Smooth muscle cell (in vitro differentiated cells): ENCODE measurements around the gene ZNF32. TPM values are rescaled to one million over a fixed set of nuclear protein-coding genes. Genes with fewer than 3 reads are reported as not detected.

ENCODE experiments used
- DNase-seq: peaks from one replicate; lab custom pipeline; 2025; ENCODE audit not compliant: unreplicated experiment; lab: John Stamatoyannopoulos, UW
- H2AFZ ChIP-seq: fragments of 200-600 bp; sonication (generic); 2 replicates; pipeline ENCODE4 v1.6.0; 2016; ENCODE audit warnings: antibody characterized with exemption, low read depth, mild to moderate bottlenecking
- H3F3A ChIP-seq: fragments of 200-600 bp; sonication (generic); 2 replicates; pipeline ENCODE4 v1.6.0; 2017; ENCODE audit warnings: antibody characterized with exemption, low read depth
- H3K27ac ChIP-seq: fragments of 200-600 bp; sonication (generic); 2 replicates; pipeline ENCODE4 v1.5.1; 2016; ENCODE audit warnings: low read depth, mild to moderate bottlenecking
- H3K27me3 ChIP-seq: fragments of 200-600 bp; sonication (generic); 2 replicates; pipeline ENCODE4 v1.6.1; 2016; ENCODE audit warnings: low read depth, mild to moderate bottlenecking
- H3K36me3 ChIP-seq: fragments of 200-600 bp; sonication (generic); 2 replicates; pipeline ENCODE4 v1.5.1; 2016; ENCODE audit warnings: low read depth
- H3K4me1 ChIP-seq: fragments of 200-600 bp; sonication (generic); 2 replicates; pipeline ENCODE4 v1.5.1; 2016; ENCODE audit warnings: low read depth
- H3K4me2 ChIP-seq: fragments of 200-600 bp; sonication (generic); 2 replicates; pipeline ENCODE4 v1.6.0; 2016; ENCODE audit warnings: mild to moderate bottlenecking
- H3K4me3 ChIP-seq: fragments of 200-600 bp; sonication (generic); 2 replicates; pipeline ENCODE4 v1.5.1; 2016; ENCODE audit warnings: mild to moderate bottlenecking
- H3K79me2 ChIP-seq: fragments of 200-600 bp; sonication (generic); 2 replicates; pipeline ENCODE4 v1.6.0; 2016; ENCODE audit warnings: low read depth, mild to moderate bottlenecking
- H3K9ac ChIP-seq: fragments of 200-600 bp; sonication (generic); 2 replicates; pipeline ENCODE4 v1.6.0; 2016; ENCODE audit warnings: low read depth
- H3K9me3 ChIP-seq: fragments of 200-600 bp; sonication (generic); replicated peaks from 2 replicates; pipeline ENCODE4 v1.5.1; 2016; ENCODE audit warnings: low read depth
- H4K20me1 ChIP-seq: fragments of 200-600 bp; sonication (generic); 2 replicates; pipeline ENCODE4 v1.6.0; 2016; ENCODE audit warnings: low read depth
- CTCF ChIP-seq: fragments of 200-600 bp; sonication (generic); IDR thresholded peaks from 2 replicates; pipeline ENCODE4 v1.5.1; 2017; ENCODE audit warnings: borderline replicate concordance, mild to moderate bottlenecking, antibody characterized with exemption; ENCODE audit not compliant: insufficient read depth, poor library complexity, severe bottlenecking
- WGBS: methylation state at CpG from one replicate; pipeline ENCODE4 v1.1.7; 2016; ENCODE audit warnings: low lambda C conversion rate; 5-methylcytosine and 5-hydroxymethylcytosine counted together
- polyA plus RNA-seq: library from polyadenylated mRNA; unstranded; fragments of >200 nt; fragmentation: Nextera tagmentation; extraction: Ambion mirVana; gene quantifications from 2 replicates; pipeline ENCODE4 v1.2.1, GENCODE V29; 2016
- total RNA-seq: library from RNA; depleted of rRNA; stranded (reverse); fragments of >200 nt; gene quantifications from 2 replicates; pipeline ENCODE4 v1.2.3, GENCODE V29; 2014

ZNF32 gene, protein sequence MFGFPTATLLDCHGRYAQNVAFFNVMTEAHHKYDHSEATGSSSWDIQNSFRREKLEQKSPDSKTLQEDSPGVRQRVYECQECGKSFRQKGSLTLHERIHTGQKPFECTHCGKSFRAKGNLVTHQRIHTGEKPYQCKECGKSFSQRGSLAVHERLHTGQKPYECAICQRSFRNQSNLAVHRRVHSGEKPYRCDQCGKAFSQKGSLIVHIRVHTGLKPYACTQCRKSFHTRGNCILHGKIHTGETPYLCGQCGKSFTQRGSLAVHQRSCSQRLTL
- total RNA-seq (26.6 and 40.6 TPM in 2 replicates), polyA plus RNA-seq (30.9 and 36.3 TPM in 2 replicates)

DNA sequence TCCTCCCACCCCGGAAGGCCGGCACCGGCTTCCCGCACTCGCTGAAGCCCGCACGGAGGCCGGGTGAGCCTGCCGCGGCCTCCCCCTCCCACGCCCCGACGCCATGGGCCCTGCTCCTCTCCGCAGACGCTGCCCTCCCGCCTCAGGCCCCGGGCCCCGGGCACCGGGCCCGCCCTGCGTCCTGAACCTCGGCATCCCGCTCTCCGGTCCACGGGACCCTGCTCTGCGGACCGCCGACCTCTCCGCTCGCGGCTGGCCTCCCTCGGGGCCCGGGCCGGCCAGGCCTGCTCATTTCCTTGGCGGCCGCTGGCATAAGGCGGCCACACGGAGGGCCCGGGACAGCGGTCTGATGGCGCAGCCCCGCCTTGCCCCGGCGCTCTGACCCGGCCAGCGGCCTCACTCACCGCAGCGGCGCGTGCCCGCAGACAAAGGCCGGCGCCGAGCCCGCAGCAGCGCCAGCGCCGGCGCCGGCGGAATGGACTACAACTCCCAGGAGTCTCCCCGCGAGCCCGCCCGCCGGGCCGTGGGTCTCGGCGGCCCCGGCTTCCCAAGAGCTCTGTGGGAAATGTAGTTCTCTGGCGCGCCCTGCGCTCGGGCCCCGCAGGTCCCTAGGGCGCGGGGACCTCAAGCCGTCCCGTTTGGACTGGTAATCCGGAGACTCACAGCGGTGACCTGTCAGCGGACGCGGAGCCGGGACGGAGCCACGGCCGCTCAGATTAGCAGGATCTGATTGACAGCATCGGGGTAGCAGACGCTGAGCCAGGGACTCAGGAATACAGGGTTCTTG, at the start of gene ZNF32:
Gene ZNF32, minus strand, starts transcription at position 484 of the 787 bp plus-strand sequence. CDS start 2,748 bp downstream, outside the sequence.
- Histone ChIP-seq H3K4me1 (peaks cover 5% of the 10 kb centered on the region), H3K36me3 (peaks cover 29% of the 10 kb centered on the region), H4K20me1 (no peaks in the 10 kb centered on the region), H3K9ac (peak within 1 kb of the TSS; percentile 89), H3K4me3 (peak within 1 kb of the TSS; percentile 78), H3K27ac (no peak within 1 kb of the TSS), H3K27me3 (no peaks in the 10 kb centered on the region), H3F3A (no peaks in the 10 kb centered on the region), H3K9me3 (peaks cover 33% of the 10 kb centered on the region), H3K79me2 (peaks cover 5% of the 10 kb centered on the region), H3K4me2 (peak within 1 kb of the TSS; percentile 98), H2AFZ (peak within 1 kb of the TSS; percentile 98)
- 2% methylated on average over 81 of the region's 90 CpGs for WGBS
- peak; percentile 41 for DNase-seq
- TF ChIP-seq CTCF: no peak

DNA sequence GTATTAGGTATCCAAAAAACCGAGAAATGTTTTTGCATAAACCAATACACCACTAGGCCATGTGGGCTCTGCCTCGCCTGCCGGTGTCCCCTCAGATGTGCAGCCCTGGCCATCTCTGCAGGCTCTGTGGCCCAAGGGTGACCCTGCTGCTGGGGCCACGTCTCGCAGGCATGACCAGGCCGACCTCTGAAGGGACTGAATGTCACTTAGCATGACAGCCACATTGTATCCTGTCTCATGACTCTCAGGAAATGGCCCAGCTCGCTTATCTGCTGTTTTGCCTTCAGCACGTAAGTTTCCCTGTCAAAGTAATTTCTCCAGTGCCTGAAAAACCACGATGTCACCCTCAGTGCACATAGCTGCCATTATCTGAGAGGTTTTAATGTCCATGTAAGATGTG, 49.5 kb upstream of the ZNF32 start:
- WGBS: 72% methylated on average over 9 of the region's 9 CpGs
- no peaks in the 10 kb centered on the region for H3K9me3 ChIP-seq
- no peak overlapping the region for H3K4me3 ChIP-seq
- no peaks in the 10 kb centered on the region for H3K36me3 ChIP-seq
- H3F3A ChIP-seq: no peaks in the 10 kb centered on the region
- peaks cover 16% of the 10 kb centered on the region for H3K27me3 ChIP-seq
- H3K4me1 ChIP-seq: peaks cover 4% of the 10 kb centered on the region
- H4K20me1 ChIP-seq: no peaks in the 10 kb centered on the region
- no peak overlapping the region for H3K27ac ChIP-seq
- no peaks in the 10 kb centered on the region for H3K79me2 ChIP-seq
- no peak overlapping the region for H3K9ac ChIP-seq
- no peak for TF ChIP-seq CTCF
- no peak for DNase-seq
- no peak overlapping the region for H3K4me2 ChIP-seq
- H2AFZ ChIP-seq: no peak overlapping the region

- 89% methylated on average over 11 of the region's 11 CpGs for WGBS
- no peak for TF ChIP-seq CTCF
- Histone ChIP-seq H2AFZ (no peak overlapping the region), H3K36me3 (no peaks in the 10 kb centered on the region), H4K20me1 (no peaks in the 10 kb centered on the region), H3K27ac (no peak overlapping the region), H3K9ac (no peak overlapping the region), H3K4me3 (no peak overlapping the region), H3K79me2 (no peaks in the 10 kb centered on the region), H3K27me3 (peaks cover 18% of the 10 kb centered on the region), H3K9me3 (no peaks in the 10 kb centered on the region), H3F3A (no peaks in the 10 kb centered on the region), H3K4me2 (no peak overlapping the region), H3K4me1 (peaks cover 4% of the 10 kb centered on the region)
- no peak for DNase-seq
Measured at GRCh38 chr10:43696909-43697483, 48.3 kb upstream of the ZNF32 start.
